Measurements from ENCODE around the gene TLE4. TPM values are rescaled to one million over a fixed set of nuclear protein-coding genes. Genes with fewer than 3 reads are reported as not detected.

Gene TLE4
- total RNA-seq, 1 experiment from 2014 or later, result 8.7 TPM

- Mint-ChIP-seq H3K4me1 (ENCODE audit: insufficient read depth, unreplicated experiment) (peaks cover 5% of the 10 kb centered on the region), H3K36me3 (ENCODE audit: insufficient read depth, unreplicated experiment) (no peaks in the 10 kb centered on the region), H3K9me3 (ENCODE audit: unreplicated experiment) (no peaks in the 10 kb centered on the region), H3K4me3 (ENCODE audit: unreplicated experiment) (no peak overlapping the region), H3K27ac (ENCODE audit: low read depth, unreplicated experiment) (no peak overlapping the region), H3K27me3 (ENCODE audit: insufficient read depth, unreplicated experiment) (no peaks in the 10 kb centered on the region)
- ChIA-PET CTCF (no interaction called here), POLR2A (no interaction called here)
- no TSS peak for BruUV-seq (replicated peaks)
- TF ChIP-seq, protein P1, sequence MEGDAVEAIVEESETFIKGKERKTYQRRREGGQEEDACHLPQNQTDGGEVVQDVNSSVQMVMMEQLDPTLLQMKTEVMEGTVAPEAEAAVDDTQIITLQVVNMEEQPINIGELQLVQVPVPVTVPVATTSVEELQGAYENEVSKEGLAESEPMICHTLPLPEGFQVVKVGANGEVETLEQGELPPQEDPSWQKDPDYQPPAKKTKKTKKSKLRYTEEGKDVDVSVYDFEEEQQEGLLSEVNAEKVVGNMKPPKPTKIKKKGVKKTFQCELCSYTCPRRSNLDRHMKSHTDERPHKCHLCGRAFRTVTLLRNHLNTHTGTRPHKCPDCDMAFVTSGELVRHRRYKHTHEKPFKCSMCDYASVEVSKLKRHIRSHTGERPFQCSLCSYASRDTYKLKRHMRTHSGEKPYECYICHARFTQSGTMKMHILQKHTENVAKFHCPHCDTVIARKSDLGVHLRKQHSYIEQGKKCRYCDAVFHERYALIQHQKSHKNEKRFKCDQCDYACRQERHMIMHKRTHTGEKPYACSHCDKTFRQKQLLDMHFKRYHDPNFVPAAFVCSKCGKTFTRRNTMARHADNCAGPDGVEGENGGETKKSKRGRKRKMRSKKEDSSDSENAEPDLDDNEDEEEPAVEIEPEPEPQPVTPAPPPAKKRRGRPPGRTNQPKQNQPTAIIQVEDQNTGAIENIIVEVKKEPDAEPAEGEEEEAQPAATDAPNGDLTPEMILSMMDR (IDR thresholded peaks at IDR 0.05; ENCODE audit: unreplicated experiment), result no peak
- no peak for DNase-seq (ENCODE audit: unreplicated experiment)
- intact Hi-C loops (cut with micrococcal nuclease), result no loop called here
Observed at GRCh38 chr9:79609468-79610018, 37.8 kb downstream of the TLE4 start.

DNA sequence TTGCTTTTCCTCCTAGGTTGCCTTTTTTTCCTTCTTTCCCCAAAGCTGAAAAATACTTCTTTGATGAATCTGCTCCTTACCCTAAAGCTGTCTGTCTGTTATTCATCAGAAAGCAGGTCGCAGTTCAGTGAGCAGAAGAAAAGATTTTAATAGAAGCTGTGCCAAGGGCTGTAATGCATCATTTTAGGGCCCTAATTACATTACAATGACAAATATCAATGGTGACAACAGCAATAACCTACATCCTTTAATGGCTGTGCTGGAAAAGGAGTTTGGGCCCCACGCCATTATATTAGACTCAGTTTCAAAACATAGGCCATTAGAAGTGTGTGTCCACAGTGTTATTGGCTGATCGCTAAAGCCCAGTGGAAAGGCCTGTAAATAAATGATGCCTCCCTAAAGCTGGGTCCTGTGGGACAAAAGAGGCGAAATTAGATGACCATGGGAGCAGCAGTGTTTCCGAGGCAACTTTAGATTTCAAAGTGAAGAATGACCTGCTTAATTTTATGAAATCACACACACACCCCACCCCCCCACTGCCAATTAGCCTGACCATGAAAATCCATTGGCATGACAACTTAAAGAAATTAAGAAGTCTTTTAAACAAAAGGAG, 38.4 kb downstream of the TLE4 start:
- Mint-ChIP-seq H3K27ac (ENCODE audit: low read depth, unreplicated experiment) (no peak overlapping the region), H3K4me3 (ENCODE audit: unreplicated experiment) (no peak overlapping the region), H3K9me3 (ENCODE audit: unreplicated experiment) (no peaks in the 10 kb centered on the region), H3K36me3 (ENCODE audit: insufficient read depth, unreplicated experiment) (no peaks in the 10 kb centered on the region), H3K27me3 (ENCODE audit: insufficient read depth, unreplicated experiment) (no peaks in the 10 kb centered on the region), H3K4me1 (ENCODE audit: insufficient read depth, unreplicated experiment) (peaks cover 5% of the 10 kb centered on the region)
- ChIA-PET POLR2A (no interaction called here), CTCF (no interaction called here)
- TF ChIP-seq, protein P1 (IDR thresholded peaks at IDR 0.05; ENCODE audit: unreplicated experiment), result no peak
- DNase-seq (ENCODE audit: unreplicated experiment), result no peak
- intact Hi-C loops (cut with micrococcal nuclease), result no loop called here
- BruUV-seq (replicated peaks), result no TSS peak

DNA sequence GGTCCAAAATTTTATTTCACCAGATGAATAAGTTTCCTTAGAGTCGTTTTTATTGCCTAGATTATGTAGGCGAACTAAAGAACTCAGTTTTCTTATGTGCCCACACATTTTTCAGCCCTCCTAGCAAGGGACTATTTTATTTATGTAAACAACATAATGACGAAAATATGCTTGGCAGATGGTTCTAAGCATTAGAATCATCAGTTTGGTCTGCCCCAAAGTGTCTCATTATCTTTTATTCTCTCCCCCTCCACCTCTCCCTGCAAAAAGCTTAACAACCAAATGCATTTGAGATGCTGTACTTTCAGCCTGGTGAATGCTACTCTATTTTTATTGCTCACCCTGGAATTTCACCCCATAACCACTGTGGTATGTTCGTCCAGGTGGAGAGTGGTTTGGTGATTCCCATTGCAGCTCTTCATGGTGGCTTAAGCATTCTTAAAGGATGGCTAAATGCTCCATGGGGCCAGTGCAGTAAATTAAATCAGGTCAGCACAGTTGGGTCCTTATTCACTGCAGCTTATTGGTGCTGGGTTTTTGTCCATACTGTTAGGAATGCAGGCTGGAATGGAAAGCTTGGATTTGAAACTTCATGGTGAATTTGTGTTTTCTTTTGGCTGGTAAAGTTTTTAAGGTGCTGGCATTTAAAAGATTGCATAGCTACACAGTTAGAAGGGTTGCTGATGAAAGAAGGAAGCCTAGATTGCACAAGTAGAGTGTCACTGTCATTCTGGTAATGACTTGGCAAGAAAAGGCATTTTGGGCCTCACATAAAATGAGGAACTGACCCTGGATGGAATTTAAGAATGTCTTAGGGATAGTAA, 39.2 kb downstream of the TLE4 start:
- ChIA-PET CTCF (no interaction called here), POLR2A (interaction anchor here (0.6 to 1.0 kb wide), 2 partner anchors 22 to 39 kb away, joined by 3 to 6 read pairs; no protein-coding TSS in a partner anchor)
- Mint-ChIP-seq H3K36me3 (ENCODE audit: insufficient read depth, unreplicated experiment) (no peaks in the 10 kb centered on the region), H3K4me1 (ENCODE audit: insufficient read depth, unreplicated experiment) (peaks cover 5% of the 10 kb centered on the region), H3K9me3 (ENCODE audit: unreplicated experiment) (no peaks in the 10 kb centered on the region), H3K4me3 (ENCODE audit: unreplicated experiment) (no peak overlapping the region), H3K27me3 (ENCODE audit: insufficient read depth, unreplicated experiment) (no peaks in the 10 kb centered on the region), H3K27ac (ENCODE audit: low read depth, unreplicated experiment) (peak overlapping the region; percentile 57)
- peak; percentile 18 for DNase-seq (ENCODE audit: unreplicated experiment)
- TF ChIP-seq, protein P1 (IDR thresholded peaks at IDR 0.05; ENCODE audit: unreplicated experiment), result no peak
- BruUV-seq (replicated peaks), result no TSS peak
- intact Hi-C loops (cut with micrococcal nuclease), result no loop called here

GRCh38 chr9:79613145-79613544, 41.4 kb downstream of the TLE4 start:
- no peaks in the 10 kb centered on the region for H3K9me3 Mint-ChIP-seq (ENCODE audit: unreplicated experiment)
- no peak for DNase-seq (ENCODE audit: unreplicated experiment)
- intact Hi-C loops (cut with micrococcal nuclease), result no loop called here
- CTCF ChIA-PET, result interaction anchor here (0.5 kb wide), 1 partner anchor 15 kb away, joined by 3 read pairs; no protein-coding TSS in a partner anchor
- H3K36me3 Mint-ChIP-seq (ENCODE audit: insufficient read depth, unreplicated experiment), result no peaks in the 10 kb centered on the region
- no peak overlapping the region for H3K4me3 Mint-ChIP-seq (ENCODE audit: unreplicated experiment)
- peaks cover 12% of the 10 kb centered on the region for H3K4me1 Mint-ChIP-seq (ENCODE audit: insufficient read depth, unreplicated experiment)
- TF ChIP-seq, protein P1 (IDR thresholded peaks at IDR 0.05; ENCODE audit: unreplicated experiment), result no peak
- H3K27me3 Mint-ChIP-seq (ENCODE audit: insufficient read depth, unreplicated experiment), result no peaks in the 10 kb centered on the region
- POLR2A ChIA-PET, result interaction anchor here (1.0 kb wide), 1 partner anchor 11 kb away, joined by 5 read pairs; no protein-coding TSS in a partner anchor
- no peak overlapping the region for H3K27ac Mint-ChIP-seq (ENCODE audit: low read depth, unreplicated experiment)
- BruUV-seq (replicated peaks), result no TSS peak
